ENCODE measurements around the gene CACNA1C.

Gene CACNA1C

DNA sequence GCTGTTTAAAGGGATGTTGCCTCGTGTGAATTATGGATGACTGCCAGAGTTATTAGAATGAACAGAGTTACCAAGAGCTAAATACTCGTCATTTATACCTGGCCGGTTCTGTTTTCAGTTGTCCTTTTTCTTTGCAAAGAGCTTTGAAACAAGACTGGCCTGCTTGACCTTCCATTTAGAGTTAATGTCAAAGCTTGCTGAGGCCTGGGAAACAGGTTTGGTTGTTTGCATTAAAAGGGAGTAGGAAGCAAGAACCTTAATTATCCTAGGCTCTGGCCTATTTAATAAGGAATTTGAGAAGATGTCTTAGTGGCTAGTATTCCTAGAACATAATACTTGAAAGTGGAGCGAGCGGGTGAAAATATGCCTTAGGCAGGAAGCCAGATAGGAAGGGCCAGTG is 233.3 kb downstream of the CACNA1C start:
- DNase-seq, result no peak

DNA sequence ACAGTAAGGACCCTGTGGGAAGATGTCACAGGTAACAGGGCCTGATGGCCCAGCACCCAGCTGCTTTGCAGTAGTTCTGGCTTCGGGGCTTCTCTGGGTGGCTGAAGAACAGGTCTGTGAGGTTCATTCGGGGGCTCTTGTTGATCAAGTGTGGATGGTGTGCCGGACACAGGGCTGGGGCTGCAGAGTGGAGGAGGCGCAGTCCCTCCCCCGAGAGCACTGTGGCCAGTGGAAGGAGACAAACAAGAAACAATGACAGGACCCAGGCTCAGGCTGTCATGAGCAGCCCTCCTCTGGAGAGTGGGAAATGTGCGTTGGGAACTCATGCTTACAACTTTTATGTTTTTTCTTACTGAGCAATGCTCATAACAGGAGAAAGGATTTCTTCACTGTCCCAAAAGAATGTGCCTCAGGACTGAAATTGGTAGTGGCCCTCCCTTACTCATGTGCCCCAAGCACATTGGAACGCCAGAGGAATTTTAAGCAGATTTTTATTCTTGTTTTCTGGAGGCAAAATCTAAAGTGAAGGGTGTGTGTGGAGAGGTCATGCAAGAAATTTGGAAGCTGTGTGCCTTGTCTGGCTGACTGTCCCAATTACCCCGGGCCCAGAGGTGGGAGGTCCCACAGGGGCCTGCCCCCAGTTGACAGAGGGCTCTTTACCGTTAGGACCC is 233.8 kb downstream of the CACNA1C start:
- no peak for DNase-seq

DNA sequence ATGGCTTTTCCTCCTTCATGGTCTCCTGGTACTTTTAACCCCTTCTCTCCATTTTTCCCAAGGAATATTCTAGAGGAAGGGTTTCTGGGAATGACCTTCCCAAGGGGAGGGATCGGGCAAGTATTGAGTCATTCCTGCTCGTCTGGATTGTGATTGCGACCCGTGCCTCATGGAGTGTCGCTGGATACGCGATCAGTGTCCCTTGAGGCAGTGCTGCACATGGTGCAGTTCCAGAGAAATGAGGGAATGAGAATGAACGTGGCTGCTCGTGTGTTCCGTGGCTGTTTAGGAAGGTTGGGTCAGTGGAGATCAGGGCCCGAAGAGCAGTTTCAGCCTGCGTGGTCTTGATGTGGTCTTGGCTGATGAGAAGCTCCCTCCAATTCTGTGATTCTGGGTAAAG is 234.4 kb downstream of the CACNA1C start:
- DNase-seq, result no peak

DNA sequence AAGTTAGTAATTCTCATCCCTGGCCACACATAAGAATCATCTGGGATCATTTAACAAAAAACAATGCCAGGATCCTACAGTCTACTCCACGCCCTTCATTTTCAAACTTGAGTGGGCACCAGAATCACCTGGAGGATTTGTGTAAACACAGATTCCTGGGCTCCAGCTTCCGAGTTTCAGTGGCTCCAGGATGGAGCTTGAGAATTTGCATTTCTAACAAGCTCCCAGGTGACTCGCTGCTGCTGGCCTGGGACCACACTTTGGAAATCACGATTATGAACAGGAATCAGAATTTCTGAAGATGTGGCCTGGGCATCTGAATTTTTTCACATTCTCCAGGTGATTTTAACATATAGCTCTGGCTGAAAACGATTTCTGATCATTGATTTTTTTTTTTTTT is 234.8 kb downstream of the CACNA1C start:
- DNase-seq, result no peak

DNA sequence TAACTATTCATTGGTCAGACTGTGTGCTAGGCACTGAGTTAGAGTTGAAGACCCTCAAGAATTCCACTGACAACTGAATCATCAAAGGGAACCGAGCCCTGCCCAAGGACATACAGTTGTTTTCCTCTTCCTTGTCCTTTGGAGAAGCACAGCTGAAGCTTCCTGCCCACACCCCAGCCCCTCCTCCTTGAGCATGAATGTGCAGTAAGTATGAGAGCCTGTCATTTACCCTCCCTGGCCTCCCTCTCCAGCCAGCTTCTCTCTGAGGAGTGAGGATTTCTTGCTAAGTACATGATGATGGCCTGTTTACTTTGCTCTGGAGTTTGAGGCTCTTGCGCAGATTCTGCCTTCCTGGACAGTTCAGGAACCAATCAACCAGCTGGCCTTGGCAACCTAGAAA is 235.2 kb downstream of the CACNA1C start:
- DNase-seq, result no peak

DNA sequence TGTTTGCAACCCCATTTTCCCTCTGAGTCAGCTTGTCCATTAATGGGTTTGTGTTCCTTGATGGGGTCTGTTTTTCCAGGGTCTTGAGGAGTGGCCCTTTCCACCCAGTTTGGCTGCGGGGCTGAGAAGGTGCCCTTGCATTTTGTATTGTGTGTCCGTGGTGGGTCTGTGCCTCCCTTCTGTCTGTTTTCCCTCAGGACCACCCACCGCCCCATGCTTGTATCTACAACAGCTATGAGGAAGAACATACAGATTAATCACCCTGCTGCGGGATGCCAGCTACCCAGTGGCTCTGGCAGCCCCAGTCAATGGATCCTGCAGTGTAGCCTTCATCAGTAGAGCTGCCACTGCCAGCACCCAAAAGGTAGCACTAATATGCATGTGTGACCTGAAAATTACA is 235.7 kb downstream of the CACNA1C start:
- no peak for DNase-seq

DNA sequence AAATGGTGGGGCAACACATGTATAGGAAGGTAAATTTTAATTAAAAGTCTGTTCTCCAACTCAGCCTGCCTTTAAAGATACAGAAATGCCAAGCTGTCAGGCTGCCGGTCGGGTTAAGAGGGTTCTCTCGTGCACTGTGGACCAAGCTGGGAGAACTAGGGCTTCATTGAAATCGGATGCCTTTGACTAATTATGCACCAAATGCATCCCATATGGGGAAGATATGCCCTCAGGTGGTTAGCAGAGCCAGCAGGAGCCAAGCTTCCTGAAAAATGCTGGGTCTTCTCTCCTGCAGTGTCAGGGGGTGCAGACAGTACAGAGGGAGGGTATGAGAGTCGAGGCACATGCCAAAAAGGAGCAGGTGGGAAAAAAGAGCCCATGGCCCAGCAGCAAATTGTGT is 236.1 kb downstream of the CACNA1C start:
- no peak for DNase-seq

DNA sequence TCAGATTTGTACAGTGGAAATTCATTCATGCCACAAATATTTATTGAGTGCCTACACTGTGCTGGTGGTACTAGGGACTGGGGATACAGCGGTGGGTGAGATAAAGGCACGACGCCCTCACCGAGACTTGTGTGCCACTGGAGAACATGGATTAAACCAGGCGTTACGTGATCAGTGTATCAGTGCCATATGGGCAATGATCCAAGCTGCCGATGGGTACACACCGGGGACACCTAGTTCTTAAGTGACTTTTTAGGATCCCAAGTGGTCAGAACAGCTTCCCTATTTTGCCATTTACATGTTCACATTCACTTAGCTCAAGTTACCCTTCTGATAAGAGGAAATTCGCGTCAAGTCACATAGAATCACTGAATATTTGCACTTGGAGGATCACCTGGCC is 236.7 kb downstream of the CACNA1C start:
- DNase-seq, result no peak

DNA sequence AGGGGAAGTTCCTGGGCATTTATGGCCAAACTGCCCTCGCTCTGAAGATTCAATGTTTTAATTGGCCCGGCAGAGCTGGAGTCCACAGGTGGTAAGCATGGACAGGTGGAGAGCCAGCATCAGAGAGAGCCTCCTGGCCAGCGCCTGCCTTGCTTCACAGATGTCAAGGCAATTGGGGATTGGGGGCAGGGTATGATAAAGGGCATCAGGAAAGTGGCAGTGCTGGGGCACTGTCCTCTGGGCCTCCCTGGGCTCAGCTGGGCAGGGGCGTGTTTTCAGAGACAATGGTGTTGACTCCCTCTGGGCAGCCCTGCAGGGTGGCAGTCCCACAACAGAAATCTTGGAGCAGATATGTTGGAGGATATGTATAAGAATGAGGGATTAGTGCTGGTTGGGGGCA is 237.3 kb downstream of the CACNA1C start:
- no peak for DNase-seq

DNA sequence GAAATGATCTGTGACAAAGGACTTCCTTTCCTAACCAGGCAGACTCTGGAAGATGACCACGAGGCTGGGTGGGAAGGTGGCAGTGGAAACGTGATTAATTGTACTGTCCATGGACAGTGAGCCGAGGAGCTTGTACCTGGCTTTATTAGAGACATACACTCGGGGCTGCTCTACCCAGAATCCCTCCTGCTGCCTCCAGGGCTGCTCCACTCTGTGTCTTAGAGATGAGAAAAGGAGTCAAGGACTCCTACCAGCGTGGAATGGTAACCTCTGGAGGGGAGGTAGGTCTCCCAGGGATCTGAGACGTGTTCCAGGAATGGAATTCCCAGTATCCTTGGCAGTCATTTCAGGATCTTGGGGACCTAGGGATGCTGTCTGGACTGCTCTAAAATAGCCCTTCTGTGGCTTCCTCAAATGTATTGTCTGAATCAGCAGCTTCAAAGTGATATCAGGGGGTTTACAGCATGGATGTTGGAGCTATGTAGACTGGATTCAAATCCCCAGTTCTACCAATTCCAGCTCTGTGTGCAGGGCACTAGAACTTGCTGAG is 237.8 kb downstream of the CACNA1C start:
- DNase-seq, result no peak

DNA sequence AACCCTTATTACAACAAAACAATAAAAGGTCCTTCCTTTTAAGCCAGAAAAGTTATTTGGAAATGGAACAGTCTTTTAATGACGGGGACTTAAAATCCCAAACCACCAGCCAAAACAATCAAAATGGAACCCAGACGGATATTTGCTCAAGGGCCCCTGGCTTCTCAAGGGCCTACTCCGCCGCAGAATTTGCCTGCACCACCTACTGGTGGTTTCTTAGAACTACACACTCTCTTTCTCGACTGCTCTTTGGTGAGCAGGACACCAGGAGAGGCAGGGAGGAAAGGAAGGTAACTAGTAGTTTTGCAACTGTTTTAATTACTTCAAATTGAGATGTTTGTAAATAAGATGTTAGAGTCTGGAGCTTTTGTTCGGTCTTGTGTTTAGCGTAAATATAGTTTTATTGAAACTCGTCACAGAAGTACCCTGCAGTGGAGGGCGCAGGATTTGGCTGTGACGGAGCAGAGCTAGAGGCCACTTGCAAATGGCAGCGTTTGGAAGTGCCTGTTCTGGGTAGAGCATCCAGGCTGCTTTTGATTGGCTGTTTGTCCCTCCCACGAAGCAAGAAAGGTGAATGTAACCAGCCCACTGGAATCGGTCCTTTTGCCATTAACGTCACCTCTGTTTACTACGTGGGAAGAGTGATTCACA is 238.5 kb downstream of the CACNA1C start:
- DNase-seq, result no peak

DNA sequence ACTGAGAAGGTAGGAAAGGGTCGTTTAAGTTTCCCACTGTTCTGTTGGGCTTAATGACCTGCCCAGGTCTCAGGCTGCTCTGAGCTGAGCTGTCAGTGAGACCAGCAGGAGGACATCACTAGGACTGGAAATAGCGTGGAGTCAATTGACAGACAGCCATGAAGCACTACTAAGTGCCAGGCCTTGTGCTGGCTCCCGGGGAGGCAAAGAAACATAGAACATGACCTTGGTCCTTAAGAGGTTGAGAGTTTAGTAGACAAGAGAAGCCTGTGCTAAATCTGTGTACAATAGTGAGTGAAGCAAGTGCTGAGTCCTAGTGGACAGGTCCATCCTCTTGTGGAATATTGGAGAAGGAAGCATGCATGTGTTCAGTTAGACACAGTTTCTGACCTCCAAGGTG is 239.2 kb downstream of the CACNA1C start:
- DNase-seq, result no peak

DNA sequence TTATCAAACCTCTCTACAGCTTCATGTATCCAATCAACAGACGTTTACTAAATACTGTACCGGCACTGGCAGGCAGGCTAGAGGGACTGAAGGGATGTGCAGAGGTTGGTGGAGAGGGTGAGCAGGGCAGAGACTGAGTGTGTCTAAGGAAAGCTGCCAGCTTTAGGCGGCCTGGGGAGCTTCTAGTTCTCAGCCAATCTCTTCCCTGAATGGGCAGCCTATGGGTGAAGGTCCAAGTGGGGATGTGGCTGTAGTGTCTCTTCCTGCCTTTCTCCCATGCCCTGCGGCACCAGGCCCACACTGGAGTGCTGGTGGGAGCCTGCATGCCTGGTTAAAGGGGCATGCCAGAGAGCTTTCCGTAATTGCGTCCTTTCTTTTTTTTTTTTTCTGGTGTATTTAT is 239.8 kb downstream of the CACNA1C start:
- DNase-seq, result no peak

DNA sequence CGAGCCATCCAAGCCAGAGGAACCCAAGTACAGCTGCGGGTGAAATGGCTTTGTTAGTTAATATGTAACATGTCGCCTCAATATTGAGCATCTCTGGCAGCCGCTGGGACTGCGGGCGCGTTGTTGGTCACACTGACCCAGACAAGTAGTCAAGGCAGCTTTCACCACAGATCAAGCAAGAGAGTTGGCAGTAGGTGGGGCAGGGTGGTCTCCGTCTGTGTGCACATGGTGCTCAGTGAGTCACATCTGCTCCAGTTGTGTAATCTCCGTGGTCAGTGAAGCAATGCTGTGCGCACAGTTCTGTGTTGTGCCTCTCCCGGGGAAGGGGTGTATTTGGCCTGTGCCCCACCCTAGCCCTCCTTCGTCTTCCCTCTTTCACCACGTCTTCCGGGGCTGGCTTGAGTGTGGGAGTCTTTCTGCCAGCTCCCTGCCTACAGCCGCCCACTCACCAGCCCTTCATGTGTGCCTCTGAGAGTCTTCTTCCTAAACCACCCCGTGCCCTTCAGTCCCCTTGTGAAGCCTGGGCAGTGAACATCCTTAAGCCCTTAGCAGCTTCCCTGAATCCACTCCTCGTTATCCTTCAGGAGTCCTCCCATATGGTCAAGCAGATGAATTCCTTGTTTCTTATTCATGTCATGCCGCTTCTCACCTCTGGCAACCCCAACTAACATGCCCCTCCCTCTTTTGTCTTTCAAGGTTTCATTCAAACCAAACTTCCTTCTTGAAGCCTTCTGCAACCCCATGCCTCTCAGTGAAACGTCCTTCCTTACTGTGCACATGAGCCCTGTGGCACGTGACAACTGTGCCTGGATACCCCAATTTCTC is 242.1 kb downstream of the CACNA1C start:
- DNase-seq, result no peak

DNA sequence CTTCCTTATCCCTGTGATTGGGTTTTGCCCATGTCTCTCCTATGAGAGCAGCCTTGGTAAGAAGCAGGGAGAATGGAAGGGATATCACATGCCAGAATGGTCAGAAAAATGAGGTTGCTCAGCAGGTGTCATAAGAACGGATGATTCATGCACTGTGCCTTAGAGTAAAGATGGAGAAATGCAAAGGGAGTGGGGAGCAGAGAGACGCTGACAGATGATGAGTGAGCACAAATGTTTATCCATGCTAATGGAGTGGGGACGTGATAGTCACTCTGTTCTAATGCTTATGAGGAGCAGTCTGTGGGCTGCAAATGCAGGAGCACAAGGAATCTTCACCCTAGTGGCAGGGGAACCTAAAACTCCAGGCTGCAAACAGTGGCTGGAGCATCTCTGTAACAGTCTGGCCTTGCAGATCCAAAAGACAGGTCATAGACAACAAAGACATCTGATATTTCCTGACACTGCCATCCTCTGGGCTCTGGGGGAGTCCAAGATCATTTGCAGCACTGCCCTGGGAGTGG is 243.2 kb downstream of the CACNA1C start:
- DNase-seq, result no peak

DNA sequence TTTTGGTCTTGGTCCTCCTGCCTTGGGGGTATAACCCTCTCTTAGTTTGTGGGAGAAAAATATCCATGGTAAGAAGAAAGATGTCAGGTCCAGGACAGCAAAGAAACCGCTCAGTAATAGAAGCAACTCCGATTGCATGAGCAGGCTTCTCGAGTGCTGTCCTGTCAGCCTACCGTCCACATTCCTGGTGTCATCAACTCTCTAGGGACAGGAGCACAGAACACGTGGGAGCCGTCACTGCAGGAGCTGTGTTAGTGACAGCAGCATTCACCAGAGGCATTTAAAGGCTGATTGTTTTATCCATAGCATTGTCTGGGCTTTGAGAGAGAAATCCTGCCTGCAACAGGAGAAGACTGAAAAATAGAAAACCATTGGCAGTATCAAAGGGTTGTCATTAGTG is 244.2 kb downstream of the CACNA1C start:
- no peak for DNase-seq

DNA sequence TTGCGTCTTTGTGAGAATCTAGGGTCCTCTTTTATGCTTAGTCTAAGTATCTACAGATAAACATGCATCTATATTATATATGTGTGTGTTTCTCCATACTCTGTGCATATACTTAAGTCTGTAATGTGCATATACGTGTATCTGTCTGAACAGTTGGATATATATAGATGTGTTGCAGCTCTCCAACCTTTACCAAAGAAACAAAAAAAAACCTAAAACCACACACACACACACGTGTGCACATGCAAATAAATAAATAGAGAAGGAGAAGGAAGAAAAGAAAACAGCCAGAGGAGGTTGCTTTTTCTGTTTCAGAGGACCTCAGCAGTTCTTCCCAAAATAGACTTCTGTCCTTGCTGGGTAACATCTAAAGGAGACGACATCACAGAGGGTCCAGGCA is 244.9 kb downstream of the CACNA1C start:
- no peak for DNase-seq

DNA sequence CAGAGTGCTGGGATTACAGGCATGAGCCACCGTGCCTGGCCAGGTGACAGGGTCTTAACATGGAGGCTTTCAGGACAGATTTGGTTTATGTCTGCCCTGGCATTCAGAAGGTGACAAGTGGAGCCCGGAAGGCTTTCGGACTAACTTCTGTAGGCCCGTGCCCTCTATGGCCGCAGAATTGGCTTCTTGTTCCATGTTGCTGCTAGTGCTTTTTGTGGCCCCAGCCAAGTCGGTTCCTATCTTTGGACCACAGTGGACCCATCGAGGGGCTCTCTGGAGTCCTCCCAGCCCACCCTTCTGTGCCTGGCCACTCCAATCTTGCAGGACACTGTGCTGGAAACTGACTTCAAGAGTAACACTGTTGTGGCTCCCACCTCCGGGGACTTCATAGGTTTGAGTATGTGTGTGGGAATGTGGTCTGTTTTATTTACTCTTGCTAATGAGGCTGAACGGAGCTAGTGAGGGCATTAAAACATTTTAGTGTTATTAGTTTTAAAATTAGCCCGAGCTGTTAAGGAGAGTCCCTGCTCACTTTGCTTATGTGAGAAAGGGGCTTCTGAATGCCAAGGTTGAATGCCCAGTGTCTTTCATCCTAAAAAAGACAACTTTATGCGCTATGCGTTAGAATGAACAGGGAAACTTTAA is 245.9 kb downstream of the CACNA1C start:
- no peak for DNase-seq

DNA sequence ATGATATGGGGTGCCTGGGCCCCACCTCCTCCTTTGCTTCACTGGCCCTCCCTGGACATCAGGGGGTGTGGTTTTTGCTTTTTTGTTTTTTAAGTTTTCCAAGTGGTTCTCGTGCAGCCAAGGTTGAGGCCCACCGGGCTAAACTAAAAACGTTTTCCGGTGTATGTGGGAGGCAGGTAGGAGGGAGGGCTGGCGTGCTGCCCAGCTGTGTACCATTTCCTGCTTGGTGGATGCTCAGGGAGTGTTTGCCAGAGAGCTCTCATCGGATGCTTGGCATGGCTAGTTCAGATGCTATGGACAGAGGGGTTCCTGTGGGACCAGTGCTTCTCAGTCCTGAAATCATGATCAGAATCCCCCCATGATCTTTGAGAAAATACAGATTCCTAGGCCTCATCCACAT is 246.4 kb downstream of the CACNA1C start:
- DNase-seq, result no peak

DNA sequence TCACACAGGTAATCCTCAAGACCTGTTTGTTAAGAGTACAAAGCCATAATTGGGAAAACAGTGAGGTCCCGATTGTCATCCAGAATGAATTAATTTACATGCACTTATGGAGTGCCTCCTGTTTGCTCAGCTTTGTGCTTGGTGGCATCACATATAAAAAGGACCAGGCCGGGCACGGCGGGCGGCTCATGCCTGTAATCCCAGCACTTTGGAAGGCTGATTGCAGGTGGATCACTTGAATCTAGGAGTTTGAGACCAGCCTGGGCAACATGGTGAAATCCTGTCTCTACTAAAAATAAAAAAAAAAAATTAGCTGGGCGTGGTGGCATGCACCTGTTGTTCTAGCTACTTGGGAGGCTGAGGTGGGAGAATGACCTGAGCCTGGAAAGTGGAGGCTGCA is 247.4 kb downstream of the CACNA1C start:
- DNase-seq, result no peak

DNA sequence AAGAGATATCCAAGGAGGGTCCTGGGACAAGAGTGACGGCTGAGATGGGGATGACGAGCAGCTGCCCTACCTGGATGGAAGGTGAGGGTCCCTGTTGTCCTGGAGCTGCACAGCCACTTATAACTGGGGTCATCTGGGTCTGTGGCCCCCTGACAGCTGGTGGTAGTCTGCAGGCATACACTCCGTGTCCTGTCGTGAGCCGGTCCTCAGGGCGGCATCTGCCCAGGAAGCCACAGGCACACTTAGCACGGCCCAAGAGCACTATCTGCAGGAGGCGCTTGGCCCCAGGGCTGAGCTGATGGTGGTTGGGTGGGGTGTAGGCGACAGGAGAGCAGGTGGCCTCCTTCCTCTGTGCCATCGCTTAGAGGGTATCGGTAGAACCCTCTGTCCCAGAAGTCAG is 248.1 kb downstream of the CACNA1C start:
- DNase-seq, result no peak

DNA sequence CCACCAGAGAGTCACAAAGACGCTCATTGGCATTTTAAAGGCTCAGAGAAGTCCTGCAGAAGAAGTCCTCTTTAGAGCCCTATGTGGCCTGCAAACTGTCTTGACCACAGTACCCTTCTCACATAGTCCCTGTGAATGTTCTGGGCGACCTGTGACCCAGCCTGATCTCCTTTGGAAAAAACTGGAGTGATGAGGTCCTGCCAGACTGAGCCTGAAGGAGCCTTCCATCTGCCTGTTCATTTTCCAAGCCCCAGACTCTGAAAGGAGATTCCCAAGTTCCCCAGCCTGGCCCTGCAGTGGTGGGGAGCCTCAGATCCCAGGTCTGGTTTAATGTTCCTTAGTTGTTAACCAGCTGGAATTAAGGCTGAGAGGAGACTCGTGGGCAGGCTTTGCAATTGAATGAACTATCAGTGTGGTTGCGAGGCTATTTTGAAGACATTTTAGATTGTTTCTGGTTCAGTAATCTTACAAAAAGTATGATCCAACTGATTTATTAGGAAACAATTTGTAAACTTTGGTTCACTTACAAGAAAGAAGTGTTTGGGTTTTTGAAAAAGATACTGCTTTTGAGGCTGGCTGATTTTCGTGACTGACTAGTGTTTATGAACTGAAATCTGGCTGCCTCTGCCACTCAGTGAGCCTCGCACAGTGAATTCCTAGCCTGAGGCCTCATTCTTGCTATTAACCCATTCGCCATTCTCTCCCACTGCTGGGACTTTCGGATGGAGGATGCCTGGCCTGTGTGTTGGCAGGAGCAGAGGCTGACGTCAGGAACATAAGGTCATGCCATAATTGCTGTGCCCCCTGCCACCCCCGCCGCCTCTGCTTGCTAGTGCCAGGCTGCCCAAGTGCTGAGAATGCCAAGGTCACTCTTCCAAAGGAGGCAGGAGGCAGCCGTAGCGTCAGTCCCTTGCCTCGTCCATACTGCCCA is 249.0 kb downstream of the CACNA1C start:
- DNase-seq, result no peak
